Activated T-helper 1 cell treated with anti-CD3 and anti-CD28 coated beads, Interleukin-12 subunit alpha, Interleukin-12 subunit beta, Interleukin-2, Interleukin-4 antibody, amounts not matched to agents 30 ng/mL and 10 ng/mL and 1 ng/mL, durations not matched to agents 14 hours and 24 hours and 36 hours (primary cell): ENCODE measurements around the gene STAG1. TPM values are rescaled to one million over a fixed set of nuclear protein-coding genes. Genes with fewer than 3 reads are reported as not detected.
"Not testable (repeated sequence)": the region's sequence is repeated elsewhere in the genome, so short reads cannot be mapped to it uniquely, and the experiment has no call there.

Source experiments
- DNase-seq: peaks from one replicate; pipeline ENCODE4 v3.0.0; 2021; ENCODE audit warnings: low spot score
- H3K27ac Mint-ChIP-seq: one replicate; pipeline ENCODE4 v1.8.0; 2021; ENCODE audit warnings: mild to moderate bottlenecking, mixed read lengths
- H3K27me3 Mint-ChIP-seq: one replicate; pipeline ENCODE4 v1.8.0; 2022; ENCODE audit warnings: mild to moderate bottlenecking, moderate library complexity, mixed read lengths; ENCODE audit not compliant: insufficient read depth
- H3K36me3 Mint-ChIP-seq: one replicate; pipeline ENCODE4 v1.8.0; 2021; ENCODE audit warnings: low read depth, mixed read lengths
- H3K4me1 Mint-ChIP-seq: one replicate; pipeline ENCODE4 v1.8.0; 2021; ENCODE audit warnings: low read depth, mixed read lengths
- H3K4me3 Mint-ChIP-seq: one replicate; pipeline ENCODE4 v1.8.0; 2021; ENCODE audit warnings: mild to moderate bottlenecking, moderate library complexity, mixed read lengths
- H3K9me3 Mint-ChIP-seq: one replicate; pipeline ENCODE4 v1.8.0; 2021; ENCODE audit warnings: mixed read lengths
- intact Hi-C: fragments of 100-400 bp; cut with micrococcal nuclease; formaldehyde crosslinking; loops from one replicate; pipeline ENCODE4 v1.15.1; 2024
- total RNA-seq: library from RNA; stranded (reverse); gene quantifications from 2 replicates; pipeline ENCODE4 v1.2.3, GENCODE V29; 2022

STAG1 gene
- total RNA-seq, result 46.5 and 47.1 TPM in 2 replicates

GRCh38 chr3:136752172-136752421 is at the start of gene STAG1:
STAG1 (minus strand) TSS chr3:136752378; CDS start chr3:136630898, 121,480 bp downstream.
- Mint-ChIP-seq H3K4me1 (peaks cover 43% of the 10 kb centered on the region), H3K9me3 (no peaks in the 10 kb centered on the region), H3K27ac (peak within 1 kb of the TSS; percentile 98), H3K27me3 (no peaks in the 10 kb centered on the region), H3K4me3 (peak within 1 kb of the TSS; percentile 96), H3K36me3 (peaks cover 6% of the 10 kb centered on the region)
- DNase-seq, result no peak
- intact Hi-C loops, result loop anchor here (1.0 to 5.0 kb wide), 8 partner anchors 110 to 677 kb away; partner anchors contain the start of genes MSL2, NCK1 and PCCB

GRCh38 chr3:136801146-136801545 is 49.0 kb upstream of the STAG1 start:
- H3K27ac Mint-ChIP-seq, H3K4me1 Mint-ChIP-seq, DNase-seq, intact Hi-C loops, H3K9me3 Mint-ChIP-seq, H3K4me3 Mint-ChIP-seq, H3K36me3 Mint-ChIP-seq: not testable (repeated sequence)
- H3K27me3 Mint-ChIP-seq, result peaks cover 14% of the 10 kb centered on the region

GRCh38 chr3:136792556-136793330 is 40.6 kb upstream of the STAG1 start:
- DNase-seq, result no peak
- intact Hi-C loops, result no loop called here
- peaks cover 13% of the 10 kb centered on the region for H3K27me3 Mint-ChIP-seq
- no peaks in the 10 kb centered on the region for H3K4me1 Mint-ChIP-seq
- no peak overlapping the region for H3K4me3 Mint-ChIP-seq
- no peaks in the 10 kb centered on the region for H3K9me3 Mint-ChIP-seq
- no peaks in the 10 kb centered on the region for H3K36me3 Mint-ChIP-seq
- H3K27ac Mint-ChIP-seq, result no peak overlapping the region

- H3K4me3 Mint-ChIP-seq, result no peak overlapping the region
- DNase-seq, result no peak
- H3K9me3 Mint-ChIP-seq, result no peaks in the 10 kb centered on the region
- intact Hi-C loops, result no loop called here
- no peaks in the 10 kb centered on the region for H3K36me3 Mint-ChIP-seq
- peaks cover 13% of the 10 kb centered on the region for H3K27me3 Mint-ChIP-seq
- H3K27ac Mint-ChIP-seq, result no peak overlapping the region
- H3K4me1 Mint-ChIP-seq, result peaks cover 16% of the 10 kb centered on the region
Measured at GRCh38 chr3:136790786-136791185, 38.6 kb upstream of the STAG1 start.

DNA sequence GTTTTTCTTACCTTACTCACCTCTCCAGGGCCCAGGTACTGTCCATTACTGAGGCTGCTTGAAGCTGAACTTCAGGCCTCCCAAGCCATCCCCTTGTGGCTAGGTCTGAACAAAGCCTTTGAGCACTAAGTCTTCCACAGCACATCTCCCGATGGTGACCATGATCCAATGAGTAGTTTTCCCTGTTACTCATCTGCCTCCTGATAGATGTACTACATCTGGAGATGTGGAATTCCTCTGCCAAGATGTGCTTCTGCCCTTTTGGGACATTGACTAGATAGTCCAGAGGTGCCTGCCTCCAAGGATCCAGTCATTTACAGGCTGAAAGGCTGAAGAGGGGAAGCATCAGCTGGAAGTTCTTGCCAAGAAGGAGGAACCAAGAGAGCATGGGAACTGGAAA is 37.8 kb upstream of the STAG1 start:
- peaks cover 13% of the 10 kb centered on the region for H3K27me3 Mint-ChIP-seq
- H3K4me1 Mint-ChIP-seq, result peaks cover 16% of the 10 kb centered on the region
- no peaks in the 10 kb centered on the region for H3K9me3 Mint-ChIP-seq
- no peak overlapping the region for H3K4me3 Mint-ChIP-seq
- no peak for DNase-seq
- H3K27ac Mint-ChIP-seq, result no peak overlapping the region
- no peaks in the 10 kb centered on the region for H3K36me3 Mint-ChIP-seq
- intact Hi-C loops, result no loop called here

DNA sequence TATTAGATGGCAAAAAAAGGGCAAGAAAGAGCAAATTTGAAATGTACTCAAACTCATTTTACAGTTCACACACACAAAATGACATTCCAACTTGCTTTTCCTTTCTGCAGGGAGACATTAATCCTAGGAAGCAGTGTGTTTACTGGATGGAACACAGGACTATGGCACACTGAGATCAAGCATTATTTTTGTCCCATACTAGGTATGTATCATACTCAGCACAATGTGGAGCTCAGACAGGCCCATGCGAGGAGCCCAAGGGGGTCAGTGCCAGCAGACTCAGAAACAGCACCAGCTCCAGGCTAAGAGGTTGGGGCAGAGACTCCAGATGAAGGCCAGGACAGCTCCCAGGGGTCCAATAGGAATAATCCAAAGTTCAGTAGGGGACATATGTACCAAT is 36.0 kb upstream of the STAG1 start:
- no peak overlapping the region for H3K4me3 Mint-ChIP-seq
- no peaks in the 10 kb centered on the region for H3K36me3 Mint-ChIP-seq
- H3K4me1 Mint-ChIP-seq, result peaks cover 16% of the 10 kb centered on the region
- no peak overlapping the region for H3K27ac Mint-ChIP-seq
- intact Hi-C loops, result no loop called here
- H3K9me3 Mint-ChIP-seq, result no peaks in the 10 kb centered on the region
- peaks cover 7% of the 10 kb centered on the region for H3K27me3 Mint-ChIP-seq
- DNase-seq, result no peak

- no peaks in the 10 kb centered on the region for H3K36me3 Mint-ChIP-seq
- intact Hi-C loops, result loop anchor here (1.0 kb wide), 1 partner anchor 34 kb away; no protein-coding TSS in a partner anchor
- H3K4me3 Mint-ChIP-seq, result peak overlapping the region; percentile 48
- H3K9me3 Mint-ChIP-seq, result no peaks in the 10 kb centered on the region
- peaks cover 16% of the 10 kb centered on the region for H3K4me1 Mint-ChIP-seq
- DNase-seq, result peak; percentile 28
- peak overlapping the region; percentile 71 for H3K27ac Mint-ChIP-seq
- H3K27me3 Mint-ChIP-seq, result peaks cover 1% of the 10 kb centered on the region
Measured at GRCh38 chr3:136787349-136787748, 35.2 kb upstream of the STAG1 start.

- intact Hi-C loops, result no loop called here
- Mint-ChIP-seq H3K36me3 (no peaks in the 10 kb centered on the region), H3K4me1 (peaks cover 16% of the 10 kb centered on the region), H3K27me3 (peaks cover 2% of the 10 kb centered on the region), H3K27ac (no peak overlapping the region), H3K4me3 (no peak overlapping the region), H3K9me3 (no peaks in the 10 kb centered on the region)
- no peak for DNase-seq
Measured at GRCh38 chr3:136783708-136784191, 31.6 kb upstream of the STAG1 start.

GRCh38 chr3:136780741-136781140 is 28.6 kb upstream of the STAG1 start:
- no peak for DNase-seq
- H3K36me3 Mint-ChIP-seq, result no peaks in the 10 kb centered on the region
- no peaks in the 10 kb centered on the region for H3K9me3 Mint-ChIP-seq
- intact Hi-C loops, result no loop called here
- H3K4me3 Mint-ChIP-seq, result no peak overlapping the region
- no peak overlapping the region for H3K27ac Mint-ChIP-seq
- no peaks in the 10 kb centered on the region for H3K4me1 Mint-ChIP-seq
- H3K27me3 Mint-ChIP-seq, result peaks cover 3% of the 10 kb centered on the region

- Mint-ChIP-seq H3K27me3 (peaks cover 3% of the 10 kb centered on the region), H3K4me3 (no peak overlapping the region), H3K36me3 (no peaks in the 10 kb centered on the region), H3K9me3 (no peaks in the 10 kb centered on the region), H3K27ac (no peak overlapping the region), H3K4me1 (no peaks in the 10 kb centered on the region)
- no peak for DNase-seq
- intact Hi-C loops, result no loop called here
Measured at GRCh38 chr3:136778865-136779264, 26.7 kb upstream of the STAG1 start.

- intact Hi-C loops, result no loop called here
- Mint-ChIP-seq H3K4me3 (no peak overlapping the region), H3K27me3 (no peaks in the 10 kb centered on the region), H3K4me1 (no peaks in the 10 kb centered on the region), H3K9me3 (no peaks in the 10 kb centered on the region), H3K36me3 (no peaks in the 10 kb centered on the region), H3K27ac (no peak overlapping the region)
- no peak for DNase-seq
Measured at GRCh38 chr3:136772709-136773108, 20.5 kb upstream of the STAG1 start.

DNA sequence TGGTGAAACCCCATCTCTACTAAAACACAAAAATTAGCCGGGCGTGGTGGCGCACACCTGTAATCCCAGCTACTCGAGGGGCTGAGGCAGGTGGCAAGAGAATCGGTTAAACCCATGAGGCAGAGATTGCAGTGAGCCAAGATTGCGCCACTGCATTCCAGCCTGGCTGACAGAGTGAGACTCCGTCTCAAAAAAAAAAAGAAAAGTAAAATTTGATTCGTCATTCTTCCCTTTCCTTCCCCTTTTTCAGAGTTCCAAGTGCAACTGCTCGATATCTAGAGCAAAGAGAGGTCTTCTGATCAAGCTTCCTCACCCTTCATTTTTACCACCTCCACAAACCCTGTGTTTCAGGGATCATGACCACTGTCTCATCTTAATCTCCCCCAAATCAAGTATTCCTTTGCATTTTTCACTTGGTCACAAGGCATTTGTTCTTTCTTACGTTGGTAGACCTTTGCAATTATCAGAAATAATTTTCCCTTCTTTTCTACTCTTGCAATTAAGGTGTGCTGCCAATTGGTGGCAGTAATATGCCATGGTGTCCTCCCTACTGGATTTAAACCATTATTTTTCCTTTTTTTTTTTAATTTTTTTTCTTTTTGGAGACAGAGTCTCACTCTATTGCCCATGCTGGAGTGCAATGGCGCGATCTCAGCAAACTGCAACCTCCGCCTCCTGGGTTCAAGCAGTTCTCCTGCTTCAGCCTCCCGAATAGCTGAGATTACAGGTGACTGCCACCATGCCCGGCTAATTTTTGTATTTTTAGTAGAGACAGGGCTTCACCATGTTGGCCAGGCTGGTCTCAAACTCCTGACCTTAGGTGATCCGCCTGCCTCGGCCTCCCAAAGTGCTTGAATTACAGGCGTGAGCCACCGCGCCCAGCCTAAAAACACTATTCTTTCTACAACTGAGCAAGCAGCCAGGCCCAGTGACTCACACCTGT is 6.3 kb upstream of the STAG1 start:
- H3K27me3 Mint-ChIP-seq, H3K27ac Mint-ChIP-seq, H3K36me3 Mint-ChIP-seq, H3K4me3 Mint-ChIP-seq, DNase-seq: not testable (repeated sequence)
- H3K4me1 Mint-ChIP-seq, result peaks cover 13% of the 10 kb centered on the region
- intact Hi-C loops, result loop anchor here (1.0 kb wide), 1 partner anchor 256 kb away; no protein-coding TSS in a partner anchor
- peaks cover 13% of the 10 kb centered on the region for H3K9me3 Mint-ChIP-seq

DNA sequence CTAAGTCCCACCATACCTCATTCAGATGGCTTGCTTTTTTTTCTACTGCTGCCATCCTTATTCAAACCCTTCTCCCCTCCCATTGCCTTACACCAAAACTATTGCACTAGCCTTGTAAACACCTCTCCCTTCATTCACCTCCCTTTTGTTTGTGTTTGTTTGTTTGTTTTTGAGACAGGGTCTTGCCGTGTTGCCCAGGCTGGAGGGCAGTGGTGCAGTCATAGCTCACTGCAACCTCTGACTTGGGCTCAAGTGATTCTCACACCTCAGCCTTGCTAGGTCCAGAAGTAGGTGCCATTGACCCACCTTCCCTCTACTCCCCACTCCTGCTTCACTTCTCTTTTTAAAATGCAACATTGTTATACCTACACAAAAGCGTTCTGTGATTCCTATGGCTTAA is 3.0 kb upstream of the STAG1 start:
- no peak for DNase-seq
- Mint-ChIP-seq H3K4me3 (no peak overlapping the region), H3K27ac (no peak overlapping the region), H3K9me3 (no peaks in the 10 kb centered on the region), H3K4me1 (peaks cover 29% of the 10 kb centered on the region), H3K36me3 (peaks cover 6% of the 10 kb centered on the region), H3K27me3 (no peaks in the 10 kb centered on the region)
- intact Hi-C loops, result no loop called here
